Bronchus fibroblast of lung (primary cell): ENCODE results near the gene CTNNA2. TPM values are rescaled to one million over a fixed set of nuclear protein-coding genes. Genes with fewer than 3 reads are reported as not detected.

ENCODE experiments used
- total RNA-seq: library from RNA; depleted of rRNA; stranded (reverse); fragments of >200 nt; gene quantifications from 2 replicates; pipeline ENCODE4 v1.2.3, GENCODE V29; 2015

Gene CTNNA2
- not detected in 2 replicates for total RNA-seq

DNA sequence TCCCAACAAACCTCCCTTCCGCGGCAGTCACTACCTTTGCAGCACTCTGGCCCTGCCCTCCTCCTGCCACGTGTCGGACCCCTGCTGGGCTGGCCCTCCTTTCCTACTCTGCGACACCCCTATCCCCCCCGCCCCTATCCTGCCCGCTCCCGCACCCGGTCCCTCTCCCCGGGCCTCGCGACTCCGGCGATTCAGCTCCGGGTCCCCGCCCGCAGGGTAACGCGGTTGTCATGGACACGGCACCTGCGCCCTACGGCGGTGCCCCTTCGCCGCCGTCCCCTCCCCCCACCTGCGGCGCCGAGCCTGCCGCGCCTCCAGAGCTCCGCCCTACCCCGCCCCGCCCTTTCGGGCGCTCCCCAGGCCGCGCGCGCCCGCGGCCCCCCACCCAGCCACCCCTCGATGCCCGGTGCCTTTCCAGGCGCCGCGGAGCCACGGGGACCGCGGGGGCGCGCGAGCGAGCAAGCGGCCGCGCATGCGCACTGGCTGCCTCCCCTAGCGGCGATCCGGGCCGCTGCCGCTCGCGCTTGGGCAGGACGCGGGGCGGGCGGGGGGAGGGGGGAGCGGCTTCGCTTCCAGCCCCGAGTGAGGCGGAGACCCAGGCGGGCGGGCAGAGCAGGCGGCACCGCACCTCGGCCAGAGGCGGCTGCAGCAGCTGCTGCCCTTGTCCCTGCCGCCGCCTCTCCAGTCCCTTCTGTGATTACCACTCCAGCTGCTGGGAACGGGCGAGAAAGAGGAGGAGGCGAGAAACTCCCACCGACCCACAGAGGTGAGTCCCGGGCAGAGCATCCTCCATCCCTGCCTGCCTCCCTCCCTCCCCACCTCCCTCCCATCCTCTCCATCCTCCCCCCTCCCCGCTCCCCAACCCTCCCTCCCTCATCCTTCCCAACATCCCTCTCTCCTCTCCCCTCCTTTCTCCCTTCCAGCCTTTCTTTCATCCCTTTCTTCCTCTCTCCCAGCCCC lies at the start of gene CTNNA2:
Gene CTNNA2 (plus strand): TSS at position 610 of the 960 bp plus-strand sequence.

DNA sequence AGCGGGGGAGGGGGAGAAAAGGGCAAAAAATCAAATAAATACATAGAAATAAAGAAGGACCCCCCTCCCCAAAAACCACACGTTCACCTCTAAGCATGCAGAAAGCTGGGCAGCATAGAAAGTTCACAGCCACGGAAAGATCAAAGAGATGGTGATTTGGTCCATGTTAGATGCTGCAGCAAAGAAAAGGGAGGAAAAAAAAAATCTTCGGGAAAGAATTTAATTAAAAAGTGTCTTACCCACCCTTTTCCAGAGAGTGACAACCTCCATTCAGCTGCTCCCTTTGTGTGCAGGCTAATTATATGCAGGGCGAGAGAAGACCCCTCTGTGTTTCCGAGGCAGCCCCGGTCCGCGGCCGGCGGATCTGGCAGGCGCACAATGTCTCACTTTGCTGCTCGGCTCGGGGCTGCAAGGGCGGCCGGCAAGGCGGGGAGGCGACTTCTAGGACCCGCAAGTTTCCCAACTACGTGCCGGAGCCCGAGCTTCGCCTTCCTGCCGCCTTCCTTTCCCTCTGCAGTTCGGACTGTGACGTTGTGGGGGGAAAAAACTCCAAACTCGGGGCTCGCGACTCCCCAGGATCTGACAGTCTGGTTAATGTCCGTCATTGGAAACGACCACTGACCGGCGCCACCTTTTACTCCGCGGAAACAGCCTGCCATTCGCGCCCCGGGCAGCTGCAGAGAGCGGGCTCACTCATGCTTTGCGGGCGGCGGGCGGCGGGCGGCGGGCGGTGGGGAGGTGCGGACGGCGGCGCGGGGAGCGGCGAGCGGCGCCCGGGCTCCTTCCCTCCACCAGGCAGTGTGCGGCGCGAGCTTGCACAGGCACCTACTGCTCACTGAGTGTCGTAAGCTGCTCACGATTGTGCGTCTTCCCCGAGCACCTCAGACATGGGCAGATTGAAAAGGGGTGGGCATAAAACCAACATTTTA lies 791.3 kb downstream of the CTNNA2 start, which contains the start of gene LRRTM1:
Gene LRRTM1 (minus strand): TSS at position 844 of the 929 bp plus-strand sequence. CDS start 933 bp downstream, outside the sequence.

